K562 (cell line): ENCODE measurements around the gene EIF2S2. TPM values are rescaled to one million over a fixed set of nuclear protein-coding genes. Genes with fewer than 3 reads are reported as not detected.
A peak's percentile ranks its signal among the peaks of the same experiment; 100 is the strongest.

Source experiments
- ATF2 ChIP-seq: sonication (generic); formaldehyde crosslinking; IDR thresholded peaks from 2 replicates; pipeline ENCODE4 v1.8.1; 2022; ENCODE audit warnings: missing genetic modification reagents
- CSDE1 ChIP-seq, 2 experiments: fragments of 450-650 bp; IDR thresholded peaks; 2 replicates each; pipeline ENCODE4 v1.6.1; 2016; ENCODE audit warnings: mild to moderate bottlenecking in 1 of 2
- ELF4 ChIP-seq: fragments of 450-650 bp; formaldehyde crosslinking; IDR thresholded peaks from 2 replicates; pipeline ENCODE4 v1.4.0; 2022; ENCODE audit warnings: missing genetic modification characterization
- GABPB2 ChIP-seq: fragments of 250-450 bp; sonication (Bioruptor Pico); conservative IDR thresholded peaks from 2 replicates; pipeline ENCODE4 v1.5.1; 2021; ENCODE audit warnings: mild to moderate bottlenecking
- KDM2B ChIP-seq: fragments of 250-450 bp; sonication (Bioruptor Pico); IDR thresholded peaks from 2 replicates; pipeline ENCODE4 v1.8.0; 2021; ENCODE audit warnings: mild to moderate bottlenecking, moderate library complexity
- KLF16 ChIP-seq: IDR thresholded peaks from 2 replicates; pipeline ENCODE4 v1.6.1; 2016; ENCODE audit warnings: antibody characterized with exemption
- KLF6 ChIP-seq: fragments of 250-450 bp; sonication (Bioruptor Pico); IDR thresholded peaks from 2 replicates; pipeline ENCODE4 v1.4.0; 2020; ENCODE audit warnings: mild to moderate bottlenecking, moderate library complexity, borderline replicate concordance
- MAFG ChIP-seq: fragments of 450-650 bp; conservative IDR thresholded peaks from 2 replicates; pipeline ENCODE4 v1.6.1; 2016; ENCODE audit warnings: missing genetic modification characterization, missing compliant biosample characterization
- NCOA4 ChIP-seq: fragments of 450-650 bp; IDR thresholded peaks from 2 replicates; pipeline ENCODE4 v1.6.1; 2018; ENCODE audit warnings: mild to moderate bottlenecking; ENCODE audit not compliant: partially characterized antibody
- NFIX ChIP-seq: fragments of 250-450 bp; sonication (Bioruptor Pico); IDR thresholded peaks from 2 replicates; pipeline ENCODE4 v1.4.0; 2020; ENCODE audit warnings: low read depth, mild to moderate bottlenecking, moderate library complexity
- NFXL1 ChIP-seq: fragments of 450-650 bp; formaldehyde crosslinking; IDR thresholded peaks from 2 replicates; pipeline ENCODE4 v1.4.0; 2021; ENCODE audit warnings: mild to moderate bottlenecking
- PHF20 ChIP-seq: fragments of 450-650 bp; IDR thresholded peaks from 2 replicates; pipeline ENCODE4 v1.6.1; 2018; ENCODE audit not compliant: partially characterized antibody
- RNF2 ChIP-seq: sonication (generic); IDR thresholded peaks from 2 replicates; pipeline ENCODE4 v1.6.1; 2016
- SMAD3 ChIP-seq: fragments of 450-650 bp; formaldehyde crosslinking; conservative IDR thresholded peaks from 2 replicates; pipeline ENCODE4 v1.4.0; 2020; ENCODE audit warnings: mild to moderate bottlenecking
- SMAD4 ChIP-seq: fragments of 250-450 bp; sonication (Bioruptor Pico); conservative IDR thresholded peaks from 2 replicates; pipeline ENCODE4 v1.8.0; 2021; ENCODE audit warnings: inconsistent platforms, mild to moderate bottlenecking, moderate library complexity
- SMARCB1 ChIP-seq: IDR thresholded peaks from 2 replicates; pipeline ENCODE4 v1.6.1; 2011; ENCODE audit warnings: improper control_type of control experiment, low read depth; ENCODE audit not compliant: insufficient read length
- SREBF1 ChIP-seq: fragments of 150-350 bp; IDR thresholded peaks from 2 replicates; pipeline ENCODE4 v1.6.1; 2014; ENCODE audit warnings: antibody characterized with exemption, low read depth, low read length, borderline replicate concordance
- TCF7 ChIP-seq: sonication (generic); IDR thresholded peaks from 2 replicates; pipeline ENCODE4 v1.6.1; 2016; ENCODE audit warnings: antibody characterized with exemption, borderline replicate concordance
- WHSC1 ChIP-seq: IDR thresholded peaks from one replicate; pipeline ENCODE4 v1.6.1; 2012; ENCODE audit warnings: low read length, control low read depth, inconsistent platforms
- ZFP30 ChIP-seq: fragments of 250-450 bp; sonication (Bioruptor Pico); IDR thresholded peaks from 2 replicates; pipeline ENCODE4 v1.8.0; 2022; ENCODE audit warnings: moderate library complexity, mild to moderate bottlenecking, inconsistent platforms, borderline replicate concordance
- ZFP91 ChIP-seq: sonication (generic); formaldehyde crosslinking; IDR thresholded peaks from 2 replicates; pipeline ENCODE4 v1.8.0; 2022; ENCODE audit warnings: mild to moderate bottlenecking, missing genetic modification reagents
- ZNF3 ChIP-seq: fragments of 250-450 bp; sonication (Bioruptor Pico); IDR thresholded peaks from 2 replicates; pipeline ENCODE4 v1.5.0; 2021; ENCODE audit warnings: mild to moderate bottlenecking, moderate library complexity
- ZNF830 ChIP-seq: fragments of 250-450 bp; sonication (Bioruptor Pico); IDR thresholded peaks from 2 replicates; pipeline ENCODE4 v1.5.0; 2021; ENCODE audit warnings: mild to moderate bottlenecking
- polyA plus RNA-seq, 8 experiments: library from polyadenylated mRNA; depleted of rRNA in 4 of 8; stranded (reverse) in 5 of 8; unstranded in 3 of 8; fragments of >200 nt; fragmentation: Nextera tagmentation in 2 of 8; fragmentation: Illumina TruSeq in 1 of 8; extraction: Ambion mirVana in 2 of 8; extraction: Trizol in 1 of 8; gene quantifications; 2 replicates each; pipeline versions ENCODE4 v1.2.1 to v1.2.3, GENCODE V29; 2011 to 2014; ENCODE audit warnings: inconsistent platforms in 1 of 8, missing spikeins in 1 of 8
- total RNA-seq, 7 experiments: library from RNA; depleted of rRNA in 6 of 7; stranded (reverse); fragments of >200 nt in 6 of 7; fragmentation: Illumina TruSeq in 2 of 7; extraction: Trizol in 2 of 7; gene quantifications; 2 replicates each; pipeline versions ENCODE4 v1.2.1 to v1.2.3, GENCODE V29; 2011 to 2021; ENCODE audit warnings: low replicate concordance in 1 of 7

The EIF2S2 gene
- total and polyA plus RNA-seq, 9 of the 15 experiments (the other 6 are each of a cell fraction or from before 2014, with no cell fraction given), result 79.7 to 220 (median 154) TPM

- TF ChIP-seq ELF4 (CRISPR knock-in tag) (peak; percentile 66; the same call in 1 of the 2 replicates), SREBF1 (no peak), CSDE1 (IDR thresholded peaks at IDR 0.05) (0 out of 4 replicates have a peak, but pooled peaks of 1 of the 2 experiments have one; percentile 35), NCOA4 (no peak), KLF16 (peak; percentile 84), KLF6 (no peak), KDM2B (CRISPR knock-in tag) (no peak), TCF7 (no peak), SMAD4 (peak; percentile 87), ATF2 (CRISPR knock-in tag) (no peak), PHF20 (no peak), MAFG (0 out of 2 replicates have a peak, but pooled peaks have one; percentile 5), RNF2 (peak; percentile 35; the same call in 1 of the 2 replicates), GABPB2 (CRISPR knock-in tag) (no peak), ZFP30 (CRISPR knock-in tag) (no peak), WHSC1 (no peak), SMAD3 (CRISPR knock-in tag) (no peak), SMARCB1 (no peak), ZFP91 (CRISPR knock-in tag) (no peak), ZNF3 (CRISPR knock-in tag) (no peak), NFXL1 (CRISPR knock-in tag) (no peak), NFIX (CRISPR knock-in tag) (no peak), ZNF830 (no peak)
Observed at GRCh38 chr20:34085544-34086040, 26.5 kb downstream of the EIF2S2 start (continued).
